HG02981 (cell line): ENCODE data around the gene EPS15.
"Not testable (repeated sequence)": the region's sequence is repeated elsewhere in the genome, so short reads cannot be mapped to it uniquely, and the experiment has no call there.

Experiments
- ATAC-seq: cut with Tn5 transposase; IDR thresholded peaks from one replicate; pipeline ENCODE4 v1.9.1; 2021; ENCODE audit warnings: mild to moderate bottlenecking, moderate library complexity; ENCODE audit not compliant: unreplicated experiment

EPS15 gene

GRCh38 chr1:51392241-51392640, 126.8 kb downstream of the EPS15 start:
- no peak for ATAC-seq

- ATAC-seq, result not testable (repeated sequence)
These were observed 128.4 kb downstream of the EPS15 start for GRCh38 chr1:51390641-51391040.

GRCh38 chr1:51387288-51387687, 131.8 kb downstream of the EPS15 start:
- ATAC-seq, result not testable (repeated sequence)

- not testable (repeated sequence) for ATAC-seq
These were observed 132.8 kb downstream of the EPS15 start for GRCh38 chr1:51386259-51386658.

- no peak for ATAC-seq
These were observed 133.3 kb downstream of the EPS15 start for GRCh38 chr1:51385776-51386175.

GRCh38 chr1:51381964-51382363, 137.1 kb downstream of the EPS15 start:
- no peak for ATAC-seq

GRCh38 chr1:51380936-51381335, 138.1 kb downstream of the EPS15 start:
- ATAC-seq, result no peak

GRCh38 chr1:51378871-51379270, 140.2 kb downstream of the EPS15 start:
- no peak for ATAC-seq

GRCh38 chr1:51373898-51374297, 145.2 kb downstream of the EPS15 start:
- no peak for ATAC-seq

- no peak for ATAC-seq
These were observed 146.5 kb downstream of the EPS15 start for GRCh38 chr1:51372561-51372960.

- ATAC-seq, result no peak
These were observed 149.9 kb downstream of the EPS15 start for GRCh38 chr1:51369171-51369570.

GRCh38 chr1:51365774-51366173, 153.3 kb downstream of the EPS15 start:
- no peak for ATAC-seq

- ATAC-seq, result no peak
These were observed 159.2 kb downstream of the EPS15 start for GRCh38 chr1:51359879-51360278.

GRCh38 chr1:51355382-51355781, 163.7 kb downstream of the EPS15 start:
- no peak for ATAC-seq

- no peak for ATAC-seq
These were observed 164.7 kb downstream of the EPS15 start for GRCh38 chr1:51354416-51354815.

GRCh38 chr1:51351907-51352306, 167.2 kb downstream of the EPS15 start:
- no peak for ATAC-seq

- ATAC-seq, result no peak
These were observed 169.2 kb downstream of the EPS15 start for GRCh38 chr1:51349862-51350261.

- ATAC-seq, result no peak
These were observed 170.9 kb downstream of the EPS15 start for GRCh38 chr1:51348147-51348527.

- no peak for ATAC-seq
These were observed 171.5 kb downstream of the EPS15 start for GRCh38 chr1:51347398-51348146.

- no peak for ATAC-seq
These were observed 172.8 kb downstream of the EPS15 start for GRCh38 chr1:51346086-51346942.

GRCh38 chr1:51345300-51345687, 173.8 kb downstream of the EPS15 start:
- no peak for ATAC-seq
